ENCODE results near the gene MAP2. TPM values are rescaled to one million over a fixed set of nuclear protein-coding genes. Genes with fewer than 3 reads are reported as not detected.
A peak's percentile ranks its signal among the peaks of the same experiment; 100 is the strongest.

MAP2 gene
- total and polyA plus RNA-seq, 7 experiments from 2014 or later = 0.38 to 0.89 (median 0.47) TPM; not detected in 3

- Mint-ChIP-seq H3K4me1 (no peaks in the 10 kb centered on the region), H3K9me3 (peaks cover 0 to 4% (median 0%) of the 10 kb centered on the region in 11 donors), H3K27me3 (peaks cover 0 to 15% (median 0%) of the 10 kb centered on the region in 5 donors), H3K4me3 (no peak overlapping the region), H3K27ac (no peak overlapping the region), H3K36me3 (no peaks in the 10 kb centered on the region)
- no peak overlapping the region for H3K27ac ChIP-seq (ENCODE audit: low read depth, low read length)
- ATAC-seq (no peak), DNase-seq (no peak)
- no peaks in the 10 kb centered on the region for H3K36me3 ChIP-seq (ENCODE audit: control insufficient read depth in 2 of 3, insufficient read depth in 3 of 3, low read length in 3 of 3)
- CTCF ChIA-PET = no interaction called here
- H3K9me3 ChIP-seq (ENCODE audit: control insufficient read depth in 2 of 3, low read length in 3 of 3) = no peaks in the 10 kb centered on the region
- H3K4me1 ChIP-seq (ENCODE audit: control insufficient read depth in 2 of 2, insufficient read depth in 2 of 2, low read length in 2 of 2) = no peaks in the 10 kb centered on the region
- no peaks in the 10 kb centered on the region for H3K27me3 ChIP-seq (ENCODE audit: control insufficient read depth in 2 of 2, insufficient read depth in 2 of 2, low read length in 2 of 2)
- no peak overlapping the region for H3K4me3 ChIP-seq (ENCODE audit: low read length)
- POLR2A ChIA-PET = no interaction called here
- intact Hi-C loops (cut with micrococcal nuclease) = no loop called here
Measured at GRCh38 chr2:209609531-209609930, 185.7 kb downstream of the MAP2 start.

DNA sequence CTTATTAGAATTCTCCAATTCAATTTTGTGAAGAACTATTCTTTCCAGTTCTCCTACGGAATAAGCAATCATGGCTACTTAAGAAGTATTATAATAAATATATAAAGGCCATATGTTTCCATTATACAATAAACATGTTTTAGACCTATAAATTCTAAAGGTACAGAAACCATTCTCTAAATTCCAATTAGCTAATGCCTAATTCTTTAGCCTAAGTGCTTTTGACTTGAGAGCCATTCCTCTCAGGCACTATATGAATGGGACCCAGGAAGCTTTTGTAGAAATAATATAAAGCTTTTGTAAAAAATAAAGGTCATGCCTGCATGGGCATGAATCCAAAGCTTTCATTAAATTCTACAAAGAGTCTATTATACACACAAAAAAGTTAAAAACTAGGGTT lies 186.8 kb downstream of the MAP2 start:
- no peak for ATAC-seq
- H3K9me3 Mint-ChIP-seq = peaks cover 0 to 4% (median 0%) of the 10 kb centered on the region in 11 donors
- ChIA-PET POLR2A (no interaction called here), CTCF (interaction anchor here (0.6 kb wide), 1 partner anchor 765 kb away, joined by 3 read pairs; no protein-coding TSS in a partner anchor)
- H3K4me3 Mint-ChIP-seq = no peak overlapping the region
- intact Hi-C loops (cut with micrococcal nuclease) = no loop called here
- no peaks in the 10 kb centered on the region for H3K36me3 Mint-ChIP-seq
- peaks cover 0 to 15% (median 0%) of the 10 kb centered on the region in 5 donors for H3K27me3 Mint-ChIP-seq
- H3K4me1 ChIP-seq (ENCODE audit: control insufficient read depth in 2 of 2, insufficient read depth in 2 of 2, low read length in 2 of 2) = no peaks in the 10 kb centered on the region
- H3K4me1 Mint-ChIP-seq = no peaks in the 10 kb centered on the region
- no peaks in the 10 kb centered on the region for H3K36me3 ChIP-seq (ENCODE audit: control insufficient read depth in 2 of 3, insufficient read depth in 3 of 3, low read length in 3 of 3)
- no peak for DNase-seq
- H3K27ac Mint-ChIP-seq = no peak overlapping the region
- no peaks in the 10 kb centered on the region for H3K27me3 ChIP-seq (ENCODE audit: control insufficient read depth in 2 of 2, insufficient read depth in 2 of 2, low read length in 2 of 2)
- no peaks in the 10 kb centered on the region for H3K9me3 ChIP-seq (ENCODE audit: control insufficient read depth in 2 of 3, low read length in 3 of 3)
- no peak overlapping the region for H3K27ac ChIP-seq (ENCODE audit: low read depth, low read length)
- no peak overlapping the region for H3K4me3 ChIP-seq (ENCODE audit: low read length)

DNA sequence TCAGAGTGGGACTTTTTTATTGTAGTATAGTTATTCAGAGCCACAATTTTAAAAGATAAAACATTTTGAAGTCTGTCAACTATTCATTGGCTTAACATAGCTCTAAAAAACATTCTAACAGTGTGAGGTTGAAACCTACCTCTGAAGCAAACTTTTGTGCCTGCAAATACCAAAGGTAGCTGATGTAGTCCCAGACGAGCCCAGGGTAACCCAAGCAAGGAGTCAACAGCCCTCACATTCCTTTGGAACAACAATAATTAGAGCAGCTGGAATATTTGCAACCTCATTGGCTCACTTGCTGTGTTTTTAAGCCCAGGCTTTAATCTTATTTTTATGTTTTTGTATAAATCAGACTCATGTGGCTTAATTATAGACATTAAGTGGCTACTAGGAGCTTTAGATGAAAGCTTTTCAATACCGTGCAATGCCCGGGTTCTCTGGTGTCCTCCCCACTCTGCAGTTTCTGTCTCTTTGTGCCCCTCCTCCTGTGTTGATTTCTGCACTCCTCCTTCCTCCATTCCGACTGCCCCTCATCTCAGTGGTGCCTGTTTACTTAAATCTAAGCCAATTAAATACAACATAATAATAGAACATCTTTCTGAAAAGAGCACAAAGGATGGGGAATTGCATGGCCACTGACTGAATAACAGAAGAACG lies 189.9 kb downstream of the MAP2 start:
- ChIA-PET POLR2A (no interaction called here), CTCF (no interaction called here)
- Mint-ChIP-seq H3K27me3 (peaks cover 0 to 12% (median 5%) of the 10 kb centered on the region in 5 donors), H3K9me3 (peaks cover 0 to 11% (median under 1%) of the 10 kb centered on the region in 11 donors), H3K4me3 (no peak overlapping the region), H3K36me3 (no peaks in the 10 kb centered on the region), H3K27ac (no peak overlapping the region), H3K4me1 (no peaks in the 10 kb centered on the region)
- no peaks in the 10 kb centered on the region for H3K4me1 ChIP-seq (ENCODE audit: control insufficient read depth in 2 of 2, insufficient read depth in 2 of 2, low read length in 2 of 2)
- DNase-seq (no peak), ATAC-seq (no peak)
- no peaks in the 10 kb centered on the region for H3K36me3 ChIP-seq (ENCODE audit: control insufficient read depth in 2 of 3, insufficient read depth in 3 of 3, low read length in 3 of 3)
- no peaks in the 10 kb centered on the region for H3K9me3 ChIP-seq (ENCODE audit: control insufficient read depth in 2 of 3, low read length in 3 of 3)
- no peak overlapping the region for H3K27ac ChIP-seq (ENCODE audit: low read depth, low read length)
- H3K4me3 ChIP-seq (ENCODE audit: low read length) = no peak overlapping the region
- intact Hi-C loops (cut with micrococcal nuclease) = no loop called here
- H3K27me3 ChIP-seq (ENCODE audit: control insufficient read depth in 2 of 2, insufficient read depth in 2 of 2, low read length in 2 of 2) = no peaks in the 10 kb centered on the region

- Mint-ChIP-seq H3K36me3 (no peaks in the 10 kb centered on the region), H3K4me1 (no peaks in the 10 kb centered on the region)
- H3K36me3 ChIP-seq (ENCODE audit: control insufficient read depth in 2 of 3, insufficient read depth in 3 of 3, low read length in 3 of 3) = no peaks in the 10 kb centered on the region
Measured at GRCh38 chr2:209614690-209615369, 191.0 kb downstream of the MAP2 start.

GRCh38 chr2:209619782-209620181 lies 195.9 kb downstream of the MAP2 start:
- Histone ChIP-seq H3K27me3 (ENCODE audit: control insufficient read depth in 2 of 2, insufficient read depth in 2 of 2, low read length in 2 of 2) (no peaks in the 10 kb centered on the region), H3K4me3 (ENCODE audit: low read length) (no peak overlapping the region), H3K27ac (ENCODE audit: low read depth, low read length) (no peak overlapping the region), H3K36me3 (ENCODE audit: control insufficient read depth in 2 of 3, insufficient read depth in 3 of 3, low read length in 3 of 3) (no peaks in the 10 kb centered on the region), H3K4me1 (ENCODE audit: control insufficient read depth in 2 of 2, insufficient read depth in 2 of 2, low read length in 2 of 2) (no peaks in the 10 kb centered on the region), H3K9me3 (ENCODE audit: control insufficient read depth in 2 of 3, low read length in 3 of 3) (no peaks in the 10 kb centered on the region)
- H3K36me3 Mint-ChIP-seq = no peaks in the 10 kb centered on the region
- ChIA-PET CTCF (no interaction called here), POLR2A (no interaction called here)
- peaks cover 0 to 5% (median 5%) of the 10 kb centered on the region in 5 donors for H3K27me3 Mint-ChIP-seq
- H3K9me3 Mint-ChIP-seq = peaks cover 0 to 11% (median 0%) of the 10 kb centered on the region in 11 donors
- ATAC-seq = peak; percentile 53
- H3K4me1 Mint-ChIP-seq = no peaks in the 10 kb centered on the region
- no peak for DNase-seq
- H3K4me3 Mint-ChIP-seq = no peak overlapping the region
- intact Hi-C loops (cut with micrococcal nuclease) = no loop called here
- H3K27ac Mint-ChIP-seq = no peak overlapping the region

More at GRCh38 chr2:209614690-209615369, 191.0 kb downstream of the MAP2 start:
- Histone ChIP-seq H3K4me3 (ENCODE audit: low read length) (no peak overlapping the region), H3K27ac (ENCODE audit: low read depth, low read length) (no peak overlapping the region), H3K9me3 (ENCODE audit: control insufficient read depth in 2 of 3, low read length in 3 of 3) (no peaks in the 10 kb centered on the region), H3K27me3 (ENCODE audit: control insufficient read depth in 2 of 2, insufficient read depth in 2 of 2, low read length in 2 of 2) (no peaks in the 10 kb centered on the region), H3K4me1 (ENCODE audit: control insufficient read depth in 2 of 2, insufficient read depth in 2 of 2, low read length in 2 of 2) (no peaks in the 10 kb centered on the region)
- Mint-ChIP-seq H3K27ac (no peak overlapping the region), H3K27me3 (peaks cover 0 to 11% (median 5%) of the 10 kb centered on the region in 5 donors), H3K4me3 (no peak overlapping the region), H3K9me3 (peaks cover 0 to 11% (median 0%) of the 10 kb centered on the region in 11 donors)
- ChIA-PET POLR2A (no interaction called here), CTCF (no interaction called here)
- no peak for ATAC-seq
- no peak for DNase-seq
- intact Hi-C loops (cut with micrococcal nuclease) = no loop called here

- H3K4me3 ChIP-seq (ENCODE audit: low read length) = no peak overlapping the region
- ChIA-PET CTCF (no interaction called here), POLR2A (no interaction called here)
- H3K36me3 ChIP-seq (ENCODE audit: control insufficient read depth in 2 of 3, insufficient read depth in 3 of 3, low read length in 3 of 3) = no peaks in the 10 kb centered on the region
- Mint-ChIP-seq H3K36me3 (no peaks in the 10 kb centered on the region), H3K4me3 (no peak overlapping the region), H3K27me3 (no peaks in the 10 kb centered on the region), H3K27ac (no peak overlapping the region), H3K9me3 (no peaks in the 10 kb centered on the region), H3K4me1 (no peaks in the 10 kb centered on the region)
- intact Hi-C loops (cut with micrococcal nuclease) = no loop called here
- H3K4me1 ChIP-seq (ENCODE audit: control insufficient read depth in 2 of 2, insufficient read depth in 2 of 2, low read length in 2 of 2) = no peaks in the 10 kb centered on the region
- ATAC-seq = no peak
- H3K27me3 ChIP-seq (ENCODE audit: control insufficient read depth in 2 of 2, insufficient read depth in 2 of 2, low read length in 2 of 2) = no peaks in the 10 kb centered on the region
- no peak for DNase-seq
- no peak overlapping the region for H3K27ac ChIP-seq (ENCODE audit: low read depth, low read length)
- no peaks in the 10 kb centered on the region for H3K9me3 ChIP-seq (ENCODE audit: control insufficient read depth in 2 of 3, low read length in 3 of 3)
Measured at GRCh38 chr2:209624192-209624938, 200.5 kb downstream of the MAP2 start.
